NCI-H1694 (cell line): ENCODE data around the gene TBCK.
"Not testable (repeated sequence)": the region's sequence is repeated elsewhere in the genome, so short reads cannot be mapped to it uniquely, and the experiment has no call there.

Source experiments
- DNase-seq: peaks from one replicate; lab custom pipeline; 2025; lab: John Stamatoyannopoulos, UW

TBCK gene

DNA sequence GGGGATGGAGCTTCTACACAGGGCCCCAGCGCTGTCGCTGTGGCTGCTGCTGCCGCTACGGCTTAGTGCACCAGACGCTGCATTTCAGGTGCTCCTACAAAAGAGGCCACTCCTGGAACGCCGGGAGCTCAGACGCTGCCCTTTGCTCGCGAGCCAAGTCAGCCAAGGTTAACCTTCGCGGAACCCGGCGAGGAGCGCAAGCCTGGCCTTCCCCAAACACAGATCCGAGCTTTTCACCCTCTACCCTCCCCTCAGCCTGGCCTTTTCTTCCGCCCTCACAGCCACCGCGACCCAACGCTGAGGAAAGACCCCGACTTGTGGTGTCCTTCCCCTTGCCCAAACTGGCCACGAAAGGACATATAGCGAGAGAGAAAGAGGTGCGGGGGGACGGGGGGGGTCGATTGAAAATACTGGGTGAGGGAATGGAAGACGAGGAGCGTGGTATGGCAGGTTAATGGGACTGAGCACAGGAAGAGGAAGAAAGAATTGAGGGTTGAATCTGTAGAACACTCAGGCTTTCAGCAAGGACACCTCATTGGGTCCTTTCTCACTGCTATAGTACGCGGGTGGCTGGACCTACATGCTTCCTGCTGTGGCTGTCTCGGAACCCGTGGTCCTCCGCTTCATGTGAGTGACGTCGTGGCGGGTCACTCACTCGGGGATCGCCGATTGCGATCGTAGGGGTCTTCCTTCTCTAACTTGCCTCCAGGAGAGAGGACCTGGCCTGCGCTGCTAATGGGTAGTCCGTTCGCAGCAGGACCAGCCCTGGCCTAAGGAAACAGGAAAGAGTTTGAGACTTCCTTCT is at the start of gene TBCK, which contains the start of gene AIMP1:
Gene TBCK (minus strand): TSS at position 242 of the 805 bp plus-strand sequence. CDS start 7,249 bp downstream, outside the sequence.
Gene AIMP1 (plus strand): TSS at position 583 of the 805 bp plus-strand sequence. CDS start 8,460 bp downstream, outside the sequence.
- peak; percentile 76 for DNase-seq

GRCh38 chr4:106365613-106366012 is 49.6 kb upstream of the TBCK start:
- no peak for DNase-seq

- DNase-seq, result no peak
Observed at GRCh38 chr4:106364282-106364681, 48.3 kb upstream of the TBCK start.

DNA sequence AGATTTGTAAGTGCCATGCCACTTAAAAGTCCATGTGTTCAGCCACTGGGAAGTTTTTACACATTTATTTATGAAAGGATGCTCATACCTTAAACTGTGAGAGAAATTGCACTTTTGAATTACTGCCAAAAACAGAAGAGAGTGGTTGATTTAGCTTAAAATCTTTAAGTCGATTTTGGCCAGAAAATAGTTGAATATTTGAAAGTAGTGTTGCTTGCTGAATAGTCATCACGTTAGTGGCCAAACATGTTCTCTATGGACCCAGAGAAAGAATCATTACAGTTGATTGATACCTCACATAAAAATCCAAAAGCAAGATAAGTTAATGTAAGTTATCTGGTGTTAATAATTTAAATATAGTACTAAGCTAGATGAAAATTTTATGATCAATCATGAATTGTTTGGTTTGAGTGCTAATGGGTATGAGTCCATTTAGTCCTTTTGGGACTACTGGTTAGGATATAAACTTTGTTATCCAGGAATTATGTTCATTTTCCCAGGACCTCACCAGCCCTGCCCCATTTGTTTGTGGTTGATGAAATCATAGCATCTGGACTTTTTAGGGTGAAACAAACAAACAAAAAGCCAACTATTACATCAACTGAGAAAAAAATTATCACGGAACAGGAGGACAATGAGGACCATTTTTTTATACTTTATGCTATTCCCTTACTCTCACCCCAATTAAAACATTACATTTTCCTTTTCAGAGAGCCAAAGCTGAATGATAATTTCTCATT is 46.2 kb upstream of the TBCK start:
- no peak for DNase-seq

DNA sequence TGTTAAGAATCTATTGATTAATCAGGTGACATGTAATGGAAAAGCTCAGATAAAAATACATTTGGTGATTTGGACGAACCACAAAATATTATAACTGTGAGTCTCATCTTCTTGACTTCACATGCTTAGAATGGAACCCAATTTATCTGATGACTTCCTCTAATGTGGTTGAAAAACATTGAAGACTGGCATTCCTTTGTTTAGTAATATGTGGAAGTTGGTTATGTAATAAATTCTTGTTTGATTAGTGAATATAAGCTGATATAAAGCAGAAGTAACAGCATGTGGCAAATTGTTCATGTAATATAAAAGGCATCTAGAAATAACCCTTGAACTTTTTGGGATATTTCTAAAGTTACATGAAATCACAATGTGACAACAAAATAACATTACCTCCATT is 42.9 kb upstream of the TBCK start:
- DNase-seq, result no peak

DNA sequence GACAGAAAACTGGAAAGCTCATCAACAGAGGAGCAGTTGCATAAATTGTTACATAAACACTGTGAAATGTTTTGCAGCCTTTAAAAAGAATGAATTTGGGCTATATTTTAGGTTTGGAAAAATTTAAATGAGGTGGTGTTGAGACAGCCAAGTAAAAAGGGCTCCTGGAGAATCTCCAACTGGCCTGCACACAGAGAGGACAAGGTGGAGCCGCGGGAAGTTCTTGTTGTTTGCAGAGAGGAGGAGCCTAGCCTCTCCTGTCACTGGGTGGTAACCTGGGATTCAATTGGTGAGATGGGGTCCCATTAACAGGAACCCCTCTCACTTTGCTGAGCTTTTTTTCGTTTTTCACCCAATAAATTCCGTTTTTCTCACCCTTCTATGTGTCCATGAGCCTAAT is 39.2 kb upstream of the TBCK start:
- DNase-seq, result no peak

DNA sequence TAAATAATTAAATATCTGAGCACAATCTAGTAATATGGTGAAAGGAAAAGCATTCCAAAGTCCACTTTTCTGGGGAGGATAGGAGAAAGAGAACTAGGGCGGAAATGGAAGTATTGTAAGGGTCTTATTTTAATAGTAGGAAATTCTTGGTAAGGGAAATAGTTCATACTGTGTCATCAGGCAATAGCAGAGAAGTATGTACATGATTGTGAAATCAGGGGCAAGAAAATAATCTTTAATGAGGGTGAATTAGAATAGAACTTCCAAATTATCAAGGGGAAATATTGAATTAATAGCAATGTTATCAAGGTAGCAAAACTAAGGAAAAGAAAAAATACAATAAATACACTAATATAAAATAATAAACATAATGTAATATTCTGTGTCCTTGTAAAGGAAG is 37.8 kb upstream of the TBCK start:
- DNase-seq, result no peak

GRCh38 chr4:106351016-106351415 is 35.0 kb upstream of the TBCK start:
- DNase-seq, result no peak

GRCh38 chr4:106347167-106347566 is 31.2 kb upstream of the TBCK start:
- no peak for DNase-seq

DNA sequence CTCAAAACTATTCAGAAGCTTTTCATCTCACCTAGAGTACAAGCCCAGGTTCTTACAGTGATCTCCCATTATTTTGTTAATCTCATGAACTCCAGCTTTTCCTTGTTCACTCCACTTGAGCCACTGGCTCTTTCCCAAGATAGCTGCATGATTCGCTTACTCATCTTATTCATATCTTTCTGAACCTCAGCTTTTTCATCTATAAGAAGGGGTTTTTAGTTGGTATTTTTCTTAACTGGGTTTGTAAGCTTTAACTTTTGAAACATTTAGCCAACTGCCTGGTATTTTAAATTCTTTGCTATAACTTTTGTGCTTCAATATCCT is 28.6 kb upstream of the TBCK start:
- no peak for DNase-seq

GRCh38 chr4:106343865-106344646 is 28.0 kb upstream of the TBCK start:
- no peak for DNase-seq

GRCh38 chr4:106340774-106341173 is 24.8 kb upstream of the TBCK start:
- DNase-seq, result no peak

DNA sequence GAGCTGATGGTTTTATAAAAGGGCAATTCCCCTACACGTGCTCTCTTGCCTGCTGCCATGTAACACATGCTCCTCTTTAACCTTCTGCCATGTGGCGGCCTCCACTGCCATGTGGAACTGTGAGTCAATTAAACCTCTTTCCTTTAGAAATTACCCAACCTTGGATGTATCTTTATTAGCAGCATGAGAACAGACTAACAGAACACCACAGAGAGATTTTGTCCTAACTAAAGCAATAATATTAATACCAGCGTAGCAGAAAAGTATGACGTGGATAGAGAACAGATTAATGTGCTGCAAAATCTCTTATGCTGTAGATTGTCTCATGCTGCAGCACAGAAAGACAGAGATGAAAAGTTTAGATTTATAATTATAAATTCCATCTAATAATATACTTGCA is 23.4 kb upstream of the TBCK start:
- DNase-seq, result no peak

DNA sequence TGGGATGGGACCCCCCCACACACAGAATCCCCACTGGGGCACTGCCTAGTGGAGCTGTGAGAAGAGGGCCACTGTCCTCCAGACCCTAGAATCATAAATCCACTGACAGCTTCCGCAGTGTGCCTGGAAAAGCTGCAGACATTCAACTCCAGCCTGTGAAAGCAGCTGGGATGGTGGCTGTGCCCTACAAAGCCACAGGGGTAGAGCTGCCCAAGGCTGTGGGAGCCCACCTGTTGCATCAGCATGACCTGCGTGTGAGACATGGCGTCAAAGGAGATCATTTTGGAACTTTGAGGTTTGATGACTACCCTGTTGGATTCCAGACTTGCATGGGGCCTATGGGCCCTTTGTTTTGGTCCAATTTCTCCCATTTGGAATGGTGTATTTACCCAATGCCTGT is 22.7 kb upstream of the TBCK start:
- DNase-seq, result no peak

DNA sequence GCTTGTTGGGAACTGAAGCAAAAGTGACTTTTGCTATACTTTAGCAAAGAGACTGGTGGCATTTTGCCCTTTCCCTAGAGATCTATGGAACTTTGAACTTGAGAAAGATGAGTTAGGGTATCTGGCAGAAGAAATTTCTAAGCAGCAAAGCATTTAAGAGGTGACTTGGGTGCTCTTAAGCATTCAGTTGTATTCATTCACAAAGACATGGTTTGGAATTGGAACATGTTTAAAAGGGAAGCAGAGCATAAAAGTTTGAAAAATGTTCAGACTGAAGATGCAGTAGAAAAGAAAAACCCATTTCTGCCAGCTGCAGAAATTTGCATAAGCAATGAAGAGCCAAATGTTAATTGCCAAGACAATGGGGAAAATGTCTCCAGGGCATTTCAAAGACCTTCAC is 21.9 kb upstream of the TBCK start:
- DNase-seq, result no peak

- DNase-seq, result no peak
Observed at GRCh38 chr4:106336618-106337017, 20.6 kb upstream of the TBCK start.

DNA sequence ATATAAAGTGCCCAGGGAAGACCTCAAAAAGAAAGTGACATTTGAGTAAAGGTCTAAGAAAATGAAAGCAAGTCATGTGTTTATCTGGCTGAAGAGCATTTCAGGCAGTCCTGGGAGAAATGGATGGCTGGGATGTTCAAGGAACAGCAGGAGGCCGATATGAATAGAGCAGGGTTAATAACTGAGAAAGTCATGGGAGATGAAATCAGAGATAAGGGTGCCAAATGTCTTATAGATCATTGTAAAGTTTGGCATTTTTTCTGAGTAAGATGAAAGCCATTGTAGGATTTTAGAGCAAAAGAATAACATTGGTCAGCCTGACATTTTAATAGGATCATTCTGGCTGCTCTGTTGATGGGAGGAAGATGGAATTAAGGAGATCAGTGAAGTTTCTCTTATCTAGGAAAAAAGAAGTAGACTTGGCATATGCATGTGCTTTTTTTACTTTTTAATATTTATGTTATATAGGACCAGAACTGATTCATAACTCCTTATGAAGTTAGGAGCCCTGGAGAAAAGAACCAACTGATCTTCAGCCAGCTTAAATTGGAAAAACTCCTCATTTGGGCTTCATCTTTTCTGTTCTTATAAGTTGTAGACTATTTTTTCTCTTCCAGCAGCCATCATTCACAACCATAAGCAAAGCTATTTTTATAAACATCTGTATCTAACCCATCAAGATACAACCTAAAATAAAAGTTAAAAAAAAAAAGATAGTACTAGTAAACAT is 18.9 kb upstream of the TBCK start:
- no peak for DNase-seq

- DNase-seq, result no peak
Observed at GRCh38 chr4:106333186-106333585, 17.2 kb upstream of the TBCK start.

GRCh38 chr4:106329041-106329618 is 13.1 kb upstream of the TBCK start:
- no peak for DNase-seq

DNA sequence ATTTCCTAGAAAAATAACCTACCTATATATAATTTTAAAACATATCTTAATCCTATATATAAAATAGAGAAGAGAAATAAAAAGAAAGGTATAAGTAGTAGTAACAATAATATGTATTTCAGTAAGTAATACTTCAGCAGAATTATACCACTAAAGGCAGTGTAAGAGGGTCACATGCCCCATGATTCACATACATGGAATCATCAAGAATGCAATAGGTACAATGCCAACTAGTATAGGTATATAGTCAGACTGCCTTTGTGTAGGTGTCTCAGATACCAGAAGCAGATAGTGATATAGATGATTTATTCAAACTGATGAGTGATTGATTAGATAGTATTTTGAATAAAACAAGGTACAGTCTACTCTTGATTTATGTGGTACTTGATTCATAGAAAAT is 9.8 kb upstream of the TBCK start:
- DNase-seq, result no peak

- no peak for DNase-seq
Observed at GRCh38 chr4:106323119-106323518, 7.1 kb upstream of the TBCK start.

GRCh38 chr4:106321814-106322213 is 5.8 kb upstream of the TBCK start:
- DNase-seq, result not testable (repeated sequence)
